PFSK-1 (cell line): Measurements from ENCODE around the gene SESN1.

Experiments
- FOXP2 ChIP-seq: optimal IDR thresholded peaks from 2 replicates; pipeline ENCODE3; 2011; ENCODE audit warnings: borderline replicate concordance, control low read depth, inconsistent platforms; ENCODE audit not compliant: insufficient read depth; ENCODE audit errors: extremely low read length, extremely low read depth
- POLR2AphosphoS5 ChIP-seq: IDR thresholded peaks from 2 replicates; pipeline ENCODE4 v1.6.1; 2012; ENCODE audit warnings: low read depth, mild to moderate bottlenecking, control low read depth, low read length, moderate library complexity
- REST ChIP-seq, 2 experiments: IDR thresholded peaks; 2 replicates each; pipeline versions ENCODE4 v1.6.1 to v1.8.0; 2011 to 2012; ENCODE audit warnings: low read depth in 2 of 2, low read length in 2 of 2, control low read depth in 1 of 2, inconsistent platforms in 1 of 2, mild to moderate bottlenecking in 1 of 2, moderate library complexity in 1 of 2; ENCODE audit not compliant: insufficient read depth in 1 of 2
- SIN3A ChIP-seq: IDR thresholded peaks from 2 replicates; pipeline ENCODE4 v1.6.1; 2012; ENCODE audit warnings: mild to moderate bottlenecking, low read length, moderate library complexity, borderline replicate concordance; ENCODE audit not compliant: insufficient read depth
- TAF1 ChIP-seq: IDR thresholded peaks from 2 replicates; pipeline ENCODE4 v1.6.1; 2012; ENCODE audit warnings: low read length, control low read depth, borderline replicate concordance; ENCODE audit not compliant: insufficient read depth

- no peak for TF ChIP-seq TAF1
- TF ChIP-seq POLR2AphosphoS5, result no peak
- no peak for TF ChIP-seq REST (IDR thresholded peaks at IDR 0.05; ENCODE audit: insufficient read depth in 1 of 2, low read depth in 2 of 2, low read length in 2 of 2)
- TF ChIP-seq SIN3A, result no peak
- no peak for TF ChIP-seq FOXP2
These were observed 1.1 kb upstream of the SESN1 start for GRCh38 chr6:109095835-109096084.
